ENCODE data around the gene CADM2. TPM values are rescaled to one million over a fixed set of nuclear protein-coding genes. Genes with fewer than 3 reads are reported as not detected.

CADM2 gene
- total RNA-seq, 1 experiment from 2014 or later: not detected

GRCh38 chr3:85539232-85539631, 580.4 kb downstream of the CADM2 start:
- no peaks in the 10 kb centered on the region for H3K27me3 Mint-ChIP-seq (ENCODE audit: insufficient read depth, unreplicated experiment)
- H3K4me1 ChIP-seq: no peaks in the 10 kb centered on the region
- no peaks in the 10 kb centered on the region for H3K9me3 ChIP-seq
- BruUV-seq (replicated peaks): no TSS peak
- DNase-seq: no peak
- no peaks in the 10 kb centered on the region for H3K36me3 Mint-ChIP-seq (ENCODE audit: insufficient read depth, unreplicated experiment)
- TF ChIP-seq, protein P1, sequence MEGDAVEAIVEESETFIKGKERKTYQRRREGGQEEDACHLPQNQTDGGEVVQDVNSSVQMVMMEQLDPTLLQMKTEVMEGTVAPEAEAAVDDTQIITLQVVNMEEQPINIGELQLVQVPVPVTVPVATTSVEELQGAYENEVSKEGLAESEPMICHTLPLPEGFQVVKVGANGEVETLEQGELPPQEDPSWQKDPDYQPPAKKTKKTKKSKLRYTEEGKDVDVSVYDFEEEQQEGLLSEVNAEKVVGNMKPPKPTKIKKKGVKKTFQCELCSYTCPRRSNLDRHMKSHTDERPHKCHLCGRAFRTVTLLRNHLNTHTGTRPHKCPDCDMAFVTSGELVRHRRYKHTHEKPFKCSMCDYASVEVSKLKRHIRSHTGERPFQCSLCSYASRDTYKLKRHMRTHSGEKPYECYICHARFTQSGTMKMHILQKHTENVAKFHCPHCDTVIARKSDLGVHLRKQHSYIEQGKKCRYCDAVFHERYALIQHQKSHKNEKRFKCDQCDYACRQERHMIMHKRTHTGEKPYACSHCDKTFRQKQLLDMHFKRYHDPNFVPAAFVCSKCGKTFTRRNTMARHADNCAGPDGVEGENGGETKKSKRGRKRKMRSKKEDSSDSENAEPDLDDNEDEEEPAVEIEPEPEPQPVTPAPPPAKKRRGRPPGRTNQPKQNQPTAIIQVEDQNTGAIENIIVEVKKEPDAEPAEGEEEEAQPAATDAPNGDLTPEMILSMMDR (IDR thresholded peaks at IDR 0.05; ENCODE audit: insufficient read depth in 1 of 2, low read depth in 1 of 2, low read length in 1 of 2, severe bottlenecking in 1 of 2, unreplicated experiment in 1 of 2): no peak
- no peak overlapping the region for H3K27ac Mint-ChIP-seq (ENCODE audit: unreplicated experiment)
- POLR2A ChIA-PET: no interaction called here
- H3K36me3 ChIP-seq (ENCODE audit: control insufficient read depth, insufficient read depth, low read length): no peaks in the 10 kb centered on the region
- H3K4me1 Mint-ChIP-seq (ENCODE audit: low read depth, unreplicated experiment): no peaks in the 10 kb centered on the region
- H3K4me3 ChIP-seq (ENCODE audit: low read depth, low read length): no peak overlapping the region
- CTCF ChIA-PET: no interaction called here
- H3K9me3 Mint-ChIP-seq (ENCODE audit: unreplicated experiment): no peaks in the 10 kb centered on the region
- intact Hi-C loops (cut with micrococcal nuclease; ENCODE audit: unreplicated experiment): no loop called here
- no peak overlapping the region for H3K4me3 Mint-ChIP-seq (ENCODE audit: unreplicated experiment)
- no peaks in the 10 kb centered on the region for H3K27me3 ChIP-seq (replicated peaks; ENCODE audit: control insufficient read depth, insufficient read depth, low read length)

GRCh38 chr3:85554153-85554552, 595.4 kb downstream of the CADM2 start:
- no peak overlapping the region for H3K27ac Mint-ChIP-seq (ENCODE audit: unreplicated experiment)
- no peaks in the 10 kb centered on the region for H3K4me1 Mint-ChIP-seq (ENCODE audit: low read depth, unreplicated experiment)
- intact Hi-C loops (cut with micrococcal nuclease; ENCODE audit: unreplicated experiment): no loop called here
- Histone ChIP-seq H3K27me3 (replicated peaks; ENCODE audit: control insufficient read depth, insufficient read depth, low read length) (no peaks in the 10 kb centered on the region; the same call in 1 of the 2 replicates), H3K4me1 (no peaks in the 10 kb centered on the region), H3K9me3 (no peaks in the 10 kb centered on the region), H3K4me3 (ENCODE audit: low read depth, low read length) (no peak overlapping the region), H3K36me3 (ENCODE audit: control insufficient read depth, insufficient read depth, low read length) (no peaks in the 10 kb centered on the region)
- H3K4me3 Mint-ChIP-seq (ENCODE audit: unreplicated experiment): no peak overlapping the region
- ChIA-PET CTCF (no interaction called here), POLR2A (no interaction called here)
- no TSS peak for BruUV-seq (replicated peaks)
- no peaks in the 10 kb centered on the region for H3K9me3 Mint-ChIP-seq (ENCODE audit: unreplicated experiment)
- TF ChIP-seq, protein P1 (IDR thresholded peaks at IDR 0.05; ENCODE audit: insufficient read depth in 1 of 2, low read depth in 1 of 2, low read length in 1 of 2, severe bottlenecking in 1 of 2, unreplicated experiment in 1 of 2): no peak
- H3K27me3 Mint-ChIP-seq (ENCODE audit: insufficient read depth, unreplicated experiment): no peaks in the 10 kb centered on the region
- no peaks in the 10 kb centered on the region for H3K36me3 Mint-ChIP-seq (ENCODE audit: insufficient read depth, unreplicated experiment)
- DNase-seq: no peak

- ChIA-PET CTCF (no interaction called here), POLR2A (no interaction called here)
- Mint-ChIP-seq H3K4me3 (ENCODE audit: unreplicated experiment) (no peak overlapping the region), H3K36me3 (ENCODE audit: insufficient read depth, unreplicated experiment) (no peaks in the 10 kb centered on the region), H3K27me3 (ENCODE audit: insufficient read depth, unreplicated experiment) (no peaks in the 10 kb centered on the region), H3K4me1 (ENCODE audit: low read depth, unreplicated experiment) (no peaks in the 10 kb centered on the region), H3K27ac (ENCODE audit: unreplicated experiment) (no peak overlapping the region), H3K9me3 (ENCODE audit: unreplicated experiment) (no peaks in the 10 kb centered on the region)
- TF ChIP-seq, protein P1 (IDR thresholded peaks at IDR 0.05; ENCODE audit: insufficient read depth in 1 of 2, low read depth in 1 of 2, low read length in 1 of 2, severe bottlenecking in 1 of 2, unreplicated experiment in 1 of 2): no peak
- H3K9me3 ChIP-seq: no peaks in the 10 kb centered on the region
- no TSS peak for BruUV-seq (replicated peaks)
- DNase-seq: no peak
- H3K4me1 ChIP-seq: no peaks in the 10 kb centered on the region
- no peaks in the 10 kb centered on the region for H3K27me3 ChIP-seq (replicated peaks; ENCODE audit: control insufficient read depth, insufficient read depth, low read length)
- no peaks in the 10 kb centered on the region for H3K36me3 ChIP-seq (ENCODE audit: control insufficient read depth, insufficient read depth, low read length)
- intact Hi-C loops (cut with micrococcal nuclease; ENCODE audit: unreplicated experiment): no loop called here
- no peak overlapping the region for H3K4me3 ChIP-seq (ENCODE audit: low read depth, low read length)
These were observed 601.4 kb downstream of the CADM2 start for GRCh38 chr3:85560088-85560785.

Measured in Caco-2 (cell line).